ENCODE data around the gene GALNT17.

GALNT17 gene

DNA sequence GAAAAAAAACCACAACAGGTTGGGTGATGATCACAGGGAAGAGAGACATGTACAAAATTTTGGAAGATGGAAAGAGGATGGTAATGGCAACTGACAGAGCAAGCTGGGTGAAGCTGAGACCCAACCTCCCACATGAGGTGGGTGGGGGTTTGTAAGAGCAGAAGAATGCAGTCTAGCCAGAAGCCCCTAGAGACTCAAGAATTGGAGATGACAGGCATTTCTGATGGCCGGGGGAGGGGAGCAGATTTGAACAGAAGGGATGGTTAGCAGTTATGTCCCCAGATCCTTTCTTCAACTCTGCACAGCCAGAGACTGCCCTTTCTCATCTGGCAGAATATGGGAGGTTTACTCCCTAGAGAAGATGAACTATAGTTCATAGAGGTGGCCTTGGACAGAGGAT is 208.0 kb downstream of the GALNT17 start:
- TF ChIP-seq SIN3A (IDR thresholded peaks at IDR 0.05; ENCODE audit: borderline replicate concordance, insufficient read depth, low read length): no peak
- no peak for TF ChIP-seq TAF1 (IDR thresholded peaks at IDR 0.05; ENCODE audit: borderline replicate concordance, insufficient read depth, low read length)
- TF ChIP-seq, protein P1, sequence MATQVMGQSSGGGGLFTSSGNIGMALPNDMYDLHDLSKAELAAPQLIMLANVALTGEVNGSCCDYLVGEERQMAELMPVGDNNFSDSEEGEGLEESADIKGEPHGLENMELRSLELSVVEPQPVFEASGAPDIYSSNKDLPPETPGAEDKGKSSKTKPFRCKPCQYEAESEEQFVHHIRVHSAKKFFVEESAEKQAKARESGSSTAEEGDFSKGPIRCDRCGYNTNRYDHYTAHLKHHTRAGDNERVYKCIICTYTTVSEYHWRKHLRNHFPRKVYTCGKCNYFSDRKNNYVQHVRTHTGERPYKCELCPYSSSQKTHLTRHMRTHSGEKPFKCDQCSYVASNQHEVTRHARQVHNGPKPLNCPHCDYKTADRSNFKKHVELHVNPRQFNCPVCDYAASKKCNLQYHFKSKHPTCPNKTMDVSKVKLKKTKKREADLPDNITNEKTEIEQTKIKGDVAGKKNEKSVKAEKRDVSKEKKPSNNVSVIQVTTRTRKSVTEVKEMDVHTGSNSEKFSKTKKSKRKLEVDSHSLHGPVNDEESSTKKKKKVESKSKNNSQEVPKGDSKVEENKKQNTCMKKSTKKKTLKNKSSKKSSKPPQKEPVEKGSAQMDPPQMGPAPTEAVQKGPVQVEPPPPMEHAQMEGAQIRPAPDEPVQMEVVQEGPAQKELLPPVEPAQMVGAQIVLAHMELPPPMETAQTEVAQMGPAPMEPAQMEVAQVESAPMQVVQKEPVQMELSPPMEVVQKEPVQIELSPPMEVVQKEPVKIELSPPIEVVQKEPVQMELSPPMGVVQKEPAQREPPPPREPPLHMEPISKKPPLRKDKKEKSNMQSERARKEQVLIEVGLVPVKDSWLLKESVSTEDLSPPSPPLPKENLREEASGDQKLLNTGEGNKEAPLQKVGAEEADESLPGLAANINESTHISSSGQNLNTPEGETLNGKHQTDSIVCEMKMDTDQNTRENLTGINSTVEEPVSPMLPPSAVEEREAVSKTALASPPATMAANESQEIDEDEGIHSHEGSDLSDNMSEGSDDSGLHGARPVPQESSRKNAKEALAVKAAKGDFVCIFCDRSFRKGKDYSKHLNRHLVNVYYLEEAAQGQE (IDR thresholded peaks at IDR 0.05; ENCODE audit: insufficient read depth in 1 of 2, low read depth in 2 of 2, low read length in 2 of 2): no peak
- no peak for TF ChIP-seq POLR2AphosphoS5 (IDR thresholded peaks at IDR 0.05; ENCODE audit: low read depth, low read length)
- TF ChIP-seq FOXP2 (optimal IDR thresholded peaks at IDR 0.05; ENCODE audit: borderline replicate concordance, extremely low read depth, extremely low read length, insufficient read depth): no peak

DNA sequence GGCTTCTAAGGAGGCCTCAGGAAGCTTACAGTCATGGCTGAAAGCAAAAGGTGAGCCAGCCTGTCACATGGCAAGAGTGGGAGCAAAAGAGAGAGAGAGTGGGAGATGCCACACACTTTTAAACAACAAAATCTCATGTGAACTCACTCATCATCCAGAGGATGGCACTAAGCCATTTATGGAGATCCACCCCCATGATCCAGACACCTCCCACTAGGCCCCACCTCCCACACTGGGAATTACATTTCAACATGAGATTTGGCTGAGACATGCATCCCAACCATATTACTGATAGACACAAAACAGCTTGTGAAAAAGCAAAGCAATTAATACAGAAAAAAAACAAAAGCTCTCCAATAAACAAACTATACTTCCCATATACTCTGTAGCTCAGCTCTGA is 210.3 kb downstream of the GALNT17 start:
- TF ChIP-seq FOXP2 (optimal IDR thresholded peaks at IDR 0.05; ENCODE audit: borderline replicate concordance, extremely low read depth, extremely low read length, insufficient read depth) (no peak), SIN3A (IDR thresholded peaks at IDR 0.05; ENCODE audit: borderline replicate concordance, insufficient read depth, low read length) (no peak)
- TF ChIP-seq, protein P1 (IDR thresholded peaks at IDR 0.05; ENCODE audit: insufficient read depth in 1 of 2, low read depth in 2 of 2, low read length in 2 of 2): no peak

GRCh38 chr7:71343039-71343438 is 211.1 kb downstream of the GALNT17 start:
- TF ChIP-seq POLR2AphosphoS5 (IDR thresholded peaks at IDR 0.05; ENCODE audit: low read depth, low read length) (no peak), TAF1 (IDR thresholded peaks at IDR 0.05; ENCODE audit: borderline replicate concordance, insufficient read depth, low read length) (no peak), FOXP2 (optimal IDR thresholded peaks at IDR 0.05; ENCODE audit: borderline replicate concordance, extremely low read depth, extremely low read length, insufficient read depth) (no peak), SIN3A (IDR thresholded peaks at IDR 0.05; ENCODE audit: borderline replicate concordance, insufficient read depth, low read length) (no peak)
- TF ChIP-seq, protein P1 (IDR thresholded peaks at IDR 0.05; ENCODE audit: insufficient read depth in 1 of 2, low read depth in 2 of 2, low read length in 2 of 2): no peak

DNA sequence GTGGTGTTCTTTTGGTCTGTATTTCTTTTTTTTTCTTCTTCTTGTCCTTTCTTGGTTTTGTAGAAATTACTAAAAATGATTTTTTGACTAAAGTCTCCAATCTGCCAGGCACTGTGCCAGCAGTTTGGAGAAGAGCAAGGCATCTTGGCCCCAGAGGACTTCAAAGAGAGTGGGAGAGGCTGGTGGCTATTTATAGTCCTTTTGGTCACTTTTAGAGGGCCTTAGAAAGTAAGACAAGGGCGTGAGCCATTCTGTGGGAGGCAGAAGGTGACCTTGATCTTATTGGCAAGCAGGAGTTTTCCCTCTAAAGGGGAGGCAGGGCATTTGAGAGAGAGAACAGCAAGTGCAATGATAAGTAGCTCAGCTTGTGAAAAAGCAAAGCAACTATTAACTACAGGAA is 211.9 kb downstream of the GALNT17 start:
- no peak for TF ChIP-seq SIN3A (IDR thresholded peaks at IDR 0.05; ENCODE audit: borderline replicate concordance, insufficient read depth, low read length)
- no peak for TF ChIP-seq FOXP2 (optimal IDR thresholded peaks at IDR 0.05; ENCODE audit: borderline replicate concordance, extremely low read depth, extremely low read length, insufficient read depth)
- no peak for TF ChIP-seq POLR2AphosphoS5 (IDR thresholded peaks at IDR 0.05; ENCODE audit: low read depth, low read length)
- TF ChIP-seq, protein P1 (IDR thresholded peaks at IDR 0.05; ENCODE audit: insufficient read depth in 1 of 2, low read depth in 2 of 2, low read length in 2 of 2): no peak
- no peak for TF ChIP-seq TAF1 (IDR thresholded peaks at IDR 0.05; ENCODE audit: borderline replicate concordance, insufficient read depth, low read length)
